Erythroblast (primary cell): ENCODE results near the gene OR51T1.

Experiments
- GATA1 ChIP-seq: IDR thresholded peaks from 2 replicates; pipeline ENCODE4 v1.6.1; 2011; ENCODE audit warnings: low read depth, mild to moderate bottlenecking, control low read depth, low read length, moderate library complexity
- POLR2A ChIP-seq: IDR thresholded peaks from 2 replicates; pipeline ENCODE4 v1.6.1; 2011; ENCODE audit warnings: mild to moderate bottlenecking, low read length

GRCh38 chr11:4881860-4882500 is at the start of gene OR51T1:
- TF ChIP-seq POLR2A (no peak), GATA1 (no peak)
